ENCODE results near the gene SLC5A11.
"Not testable (repeated sequence)": the region's sequence is repeated elsewhere in the genome, so short reads cannot be mapped to it uniquely, and the experiment has no call there.

The SLC5A11 gene, protein sequence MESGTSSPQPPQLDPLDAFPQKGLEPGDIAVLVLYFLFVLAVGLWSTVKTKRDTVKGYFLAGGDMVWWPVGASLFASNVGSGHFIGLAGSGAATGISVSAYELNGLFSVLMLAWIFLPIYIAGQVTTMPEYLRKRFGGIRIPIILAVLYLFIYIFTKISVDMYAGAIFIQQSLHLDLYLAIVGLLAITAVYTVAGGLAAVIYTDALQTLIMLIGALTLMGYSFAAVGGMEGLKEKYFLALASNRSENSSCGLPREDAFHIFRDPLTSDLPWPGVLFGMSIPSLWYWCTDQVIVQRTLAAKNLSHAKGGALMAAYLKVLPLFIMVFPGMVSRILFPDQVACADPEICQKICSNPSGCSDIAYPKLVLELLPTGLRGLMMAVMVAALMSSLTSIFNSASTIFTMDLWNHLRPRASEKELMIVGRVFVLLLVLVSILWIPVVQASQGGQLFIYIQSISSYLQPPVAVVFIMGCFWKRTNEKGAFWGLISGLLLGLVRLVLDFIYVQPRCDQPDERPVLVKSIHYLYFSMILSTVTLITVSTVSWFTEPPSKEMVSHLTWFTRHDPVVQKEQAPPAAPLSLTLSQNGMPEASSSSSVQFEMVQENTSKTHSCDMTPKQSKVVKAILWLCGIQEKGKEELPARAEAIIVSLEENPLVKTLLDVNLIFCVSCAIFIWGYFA

DNA sequence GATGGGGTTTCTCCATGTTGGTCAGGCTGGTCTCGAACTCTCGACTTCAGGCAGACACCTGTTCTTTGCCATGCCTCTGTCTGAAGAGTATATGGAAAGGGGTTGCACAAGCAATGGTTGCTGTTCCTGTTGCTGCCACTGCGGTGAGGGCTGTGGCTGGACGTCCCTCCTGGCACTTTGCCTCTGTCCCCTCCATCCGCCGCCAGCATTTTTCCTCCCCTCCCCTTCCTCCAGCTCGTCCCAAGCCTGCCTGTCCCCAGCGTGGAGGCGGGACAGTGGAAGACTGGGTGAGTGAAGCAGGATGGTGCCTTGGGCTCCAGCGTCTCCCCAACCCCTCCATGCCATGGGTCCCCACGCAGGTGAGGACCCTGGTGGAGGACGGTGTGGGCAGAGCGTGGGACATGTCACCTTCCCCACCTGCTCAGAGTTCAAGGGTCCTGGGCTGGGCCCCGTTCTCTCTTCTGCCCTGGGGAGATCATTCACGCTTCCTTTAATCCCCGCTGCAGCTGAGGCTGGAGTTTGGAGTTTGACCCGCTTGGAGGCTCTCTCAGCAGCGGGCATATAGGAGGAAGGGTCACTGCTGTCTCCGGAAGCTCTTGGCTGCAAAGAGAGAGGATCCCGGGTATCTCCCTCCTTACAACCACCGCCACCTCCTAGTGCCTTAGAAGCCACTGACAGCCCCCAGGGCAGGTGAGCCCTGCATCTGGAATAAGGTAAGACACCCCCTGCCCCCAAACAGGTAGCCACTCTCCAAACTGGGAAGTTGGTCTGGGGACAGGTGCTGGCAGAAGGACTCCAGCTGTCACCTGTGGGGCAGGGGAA, at the start of gene SLC5A11:
Gene SLC5A11 (plus strand): TSS at position 238 of the 822 bp plus-strand sequence. CDS start 12,681 bp downstream, outside the sequence.
- no peak for DNase-seq

DNA sequence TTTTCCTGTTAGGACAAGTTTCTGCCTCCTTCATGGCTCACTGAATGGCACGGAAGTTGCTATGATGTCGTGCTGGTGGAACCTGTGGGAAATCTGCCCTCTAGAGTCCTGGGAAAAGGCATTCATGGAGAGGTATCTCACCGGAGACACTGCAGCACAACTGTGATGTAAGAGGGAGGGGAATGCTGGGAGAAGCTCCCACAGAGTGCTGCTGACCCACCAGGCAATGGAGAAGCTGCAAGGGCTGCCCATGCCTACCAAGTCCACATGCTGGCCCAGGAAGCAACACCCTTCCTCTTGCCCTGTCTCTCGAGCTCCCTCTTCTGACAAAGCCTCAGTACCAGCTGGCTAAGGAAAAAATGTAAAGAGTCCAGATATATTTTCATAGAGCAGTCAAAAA, 45.2 kb upstream of the SLC5A11 start:
- DNase-seq = no peak

DNA sequence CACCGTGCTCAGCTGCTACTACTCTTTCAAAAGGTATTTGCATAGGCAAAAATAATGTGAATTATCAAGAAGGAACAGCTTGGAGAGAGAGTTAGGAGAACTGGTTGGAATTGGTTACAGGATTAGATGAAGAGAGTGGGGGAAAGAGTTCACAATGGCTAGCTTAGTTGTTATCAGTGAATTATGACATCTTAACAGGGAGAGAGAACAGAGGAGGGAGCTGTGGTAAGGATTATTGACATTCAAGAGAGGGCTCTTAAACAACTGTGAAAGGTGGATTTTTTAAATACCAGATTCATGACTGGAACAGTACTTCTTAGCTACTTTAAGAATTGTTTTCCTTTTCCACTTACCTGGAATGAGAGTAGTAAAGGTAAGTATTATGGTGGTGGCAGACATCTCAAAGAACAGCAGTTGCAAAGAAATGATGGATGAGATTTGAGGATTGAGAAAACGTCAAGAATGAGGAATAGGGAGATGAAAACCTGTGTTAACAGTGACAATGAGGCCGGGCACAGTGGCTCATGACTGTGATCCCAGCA, 43.9 kb upstream of the SLC5A11 start:
- DNase-seq = no peak

DNA sequence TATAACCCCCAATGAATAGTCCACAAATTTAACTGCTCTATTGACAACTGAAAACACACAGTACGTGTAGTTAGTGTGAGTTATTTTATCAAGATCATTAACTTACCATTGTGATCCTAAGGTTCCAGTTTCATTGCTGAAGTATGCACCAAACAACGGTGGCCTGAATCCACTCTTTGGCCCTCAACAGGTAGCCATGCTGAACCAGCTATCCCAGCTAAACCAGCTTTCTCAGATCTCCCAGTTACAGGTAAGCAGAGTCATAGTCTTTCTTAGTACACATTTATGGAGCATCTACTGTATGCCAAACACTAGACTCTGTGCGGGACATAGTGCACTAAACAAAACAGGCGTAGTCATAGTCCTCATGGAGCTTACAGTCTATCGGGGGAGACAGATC, 40.3 kb upstream of the SLC5A11 start:
- no peak for DNase-seq

DNA sequence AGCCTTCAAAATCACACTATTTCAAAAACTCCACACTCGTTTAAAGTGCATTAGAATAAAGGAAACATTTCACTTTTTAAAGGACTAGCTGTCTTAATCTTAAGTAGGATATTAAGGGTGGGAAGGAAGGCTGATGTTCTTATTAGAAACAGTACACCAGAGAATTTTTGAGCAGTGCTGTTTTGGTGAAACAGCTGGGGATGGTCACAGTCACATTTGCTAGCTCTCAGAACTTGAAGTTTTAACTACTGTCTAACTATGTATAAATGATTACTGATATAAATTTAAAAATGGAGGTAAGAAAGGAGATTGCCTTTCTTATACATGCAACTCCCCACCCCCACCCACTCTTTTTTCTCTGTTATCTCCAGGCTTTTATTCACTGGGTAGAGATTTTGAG, 38.5 kb upstream of the SLC5A11 start:
- DNase-seq = no peak

DNA sequence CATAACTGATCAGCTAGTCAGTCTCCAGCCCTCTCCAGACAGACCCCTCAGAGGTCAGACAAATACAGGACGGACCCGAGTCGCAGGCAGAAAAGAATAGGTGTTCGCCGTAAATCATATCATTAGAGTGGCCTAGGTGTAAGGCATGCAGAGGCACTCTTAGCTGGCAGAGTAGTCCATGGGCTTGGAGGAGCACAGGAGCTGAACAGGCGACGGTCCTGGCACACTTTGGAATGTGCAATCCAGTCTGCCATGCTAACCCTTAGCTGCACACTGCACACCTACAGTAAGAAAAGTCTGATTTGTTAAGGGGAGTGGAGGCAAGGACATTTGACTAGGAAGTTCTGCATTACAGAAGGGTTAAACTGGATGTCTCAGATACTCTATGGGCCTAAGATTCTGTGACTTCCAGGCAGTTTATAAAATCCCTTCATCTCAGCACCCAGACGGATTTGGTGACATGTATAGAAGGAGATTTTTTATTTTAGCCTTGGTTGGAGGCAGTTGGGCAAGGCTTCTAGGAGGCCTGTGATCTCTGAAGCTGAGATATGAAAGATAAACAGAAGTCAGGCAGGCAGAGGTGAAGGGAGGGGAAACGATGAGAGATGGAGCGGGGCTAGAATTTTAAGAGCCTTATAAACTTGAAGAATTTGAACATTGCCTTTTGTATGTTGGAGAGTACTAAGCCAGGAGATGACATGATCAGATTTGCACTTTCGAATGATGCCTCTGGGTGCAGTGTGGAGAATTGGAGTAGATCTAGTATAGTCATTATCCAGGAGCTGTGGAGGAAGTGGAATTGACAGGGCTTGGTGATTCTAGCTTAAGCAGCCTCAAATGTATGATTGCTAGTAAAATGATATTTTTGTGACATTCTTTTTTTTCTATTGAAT, 34.6 kb upstream of the SLC5A11 start:
- no peak for DNase-seq

DNA sequence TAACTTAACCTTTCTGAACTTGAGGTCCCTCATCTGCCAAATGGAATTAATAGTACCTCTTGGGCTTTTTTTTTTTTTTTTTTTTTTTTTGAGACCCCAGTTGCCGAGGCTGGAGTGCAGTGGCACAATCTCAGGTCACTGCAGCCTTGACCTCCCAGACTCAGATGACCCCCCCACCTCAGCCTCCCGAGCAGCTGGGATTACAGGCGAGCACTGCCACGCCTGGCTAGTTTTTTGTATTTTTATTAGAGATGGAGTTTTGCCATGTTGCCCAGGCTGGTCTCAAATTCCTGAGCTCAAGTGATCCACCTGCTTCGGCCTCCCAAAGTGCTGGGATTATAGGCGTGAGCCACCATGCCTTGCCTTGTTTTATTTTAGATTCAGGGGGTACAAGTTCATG, 33.0 kb upstream of the SLC5A11 start:
- DNase-seq = not testable (repeated sequence)

DNA sequence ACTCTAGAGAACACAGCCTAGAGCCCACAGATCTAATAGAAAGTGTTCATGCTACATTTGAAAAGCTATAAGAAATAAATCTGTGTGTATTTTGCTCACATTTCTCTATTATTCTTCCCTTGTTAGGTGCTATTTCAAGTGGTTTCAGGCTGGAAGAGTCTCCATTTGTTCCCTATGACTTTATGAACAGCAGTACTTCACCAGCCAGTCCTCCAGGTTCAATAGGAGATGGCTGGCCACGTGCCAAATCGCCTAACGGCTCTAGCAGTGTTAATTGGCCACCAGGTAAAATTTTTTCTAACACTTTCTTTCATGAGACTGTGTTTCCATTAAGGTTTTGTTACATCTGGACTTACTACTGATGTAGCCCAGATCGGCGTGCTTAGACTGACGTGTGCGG, 30.7 kb upstream of the SLC5A11 start:
- no peak for DNase-seq

DNA sequence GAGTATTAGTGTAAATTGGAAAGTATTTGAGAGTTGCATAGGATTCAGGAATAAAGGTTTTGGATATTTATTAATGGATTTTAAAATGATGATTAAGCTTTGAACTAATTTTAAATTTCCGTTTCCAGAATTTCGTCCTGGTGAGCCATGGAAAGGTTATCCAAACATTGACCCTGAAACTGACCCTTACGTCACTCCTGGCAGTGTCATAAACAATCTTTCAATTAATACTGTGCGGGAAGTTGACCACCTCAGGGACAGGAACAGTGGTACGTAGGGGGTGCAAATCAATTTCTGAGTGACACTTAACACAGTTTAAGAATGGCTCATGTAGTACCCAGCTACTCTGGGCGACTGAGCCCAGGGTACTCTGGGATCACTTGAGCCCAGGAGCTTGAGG, 29.1 kb upstream of the SLC5A11 start:
- DNase-seq = no peak

DNA sequence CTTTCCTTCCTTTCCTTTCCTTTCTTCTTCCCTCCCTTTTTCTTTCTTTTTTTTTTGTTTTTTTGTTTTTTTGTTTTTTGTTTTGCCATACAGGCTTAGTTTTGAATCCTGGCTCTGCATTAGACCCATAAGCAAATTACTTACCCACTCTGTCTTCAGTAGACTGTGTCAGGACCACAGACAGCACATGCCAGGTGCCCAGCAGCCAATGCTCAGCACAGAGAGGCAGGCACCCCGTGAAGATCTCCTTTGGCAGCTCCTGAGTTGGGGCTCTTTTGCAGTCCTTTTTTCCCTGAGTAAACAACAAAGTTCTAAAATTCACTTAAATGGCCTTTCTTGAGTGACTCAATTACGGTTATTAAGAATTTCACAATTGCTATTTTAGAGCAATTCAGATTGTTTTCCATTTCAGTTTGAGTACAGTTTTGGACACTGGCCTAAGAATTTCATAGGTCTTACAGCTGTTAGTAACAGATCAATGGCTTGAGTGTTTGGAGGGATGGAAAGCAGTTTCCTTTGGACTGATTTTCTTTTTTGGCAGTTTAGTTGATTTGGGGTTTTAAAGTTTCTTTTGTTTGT, 26.2 kb upstream of the SLC5A11 start:
- DNase-seq = no peak

DNA sequence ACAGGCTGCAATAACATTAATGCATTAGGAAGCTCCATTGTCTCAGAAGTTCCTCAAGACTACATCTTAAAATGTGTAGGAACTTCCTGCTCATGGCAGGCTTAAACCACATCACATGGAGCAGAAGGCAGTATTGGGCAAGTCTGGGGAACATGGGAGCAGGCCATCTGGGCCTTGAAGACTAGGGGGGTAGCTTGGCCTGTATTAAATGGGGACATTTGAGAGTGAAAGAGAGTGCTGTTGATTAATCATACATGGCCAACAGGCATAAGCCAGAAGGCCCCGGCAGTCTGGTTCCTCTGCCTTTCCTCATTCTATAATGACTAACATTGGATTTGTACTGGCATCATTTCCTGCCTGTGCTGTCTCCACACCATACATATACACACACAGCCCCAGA, 25.2 kb upstream of the SLC5A11 start:
- DNase-seq = no peak

DNA sequence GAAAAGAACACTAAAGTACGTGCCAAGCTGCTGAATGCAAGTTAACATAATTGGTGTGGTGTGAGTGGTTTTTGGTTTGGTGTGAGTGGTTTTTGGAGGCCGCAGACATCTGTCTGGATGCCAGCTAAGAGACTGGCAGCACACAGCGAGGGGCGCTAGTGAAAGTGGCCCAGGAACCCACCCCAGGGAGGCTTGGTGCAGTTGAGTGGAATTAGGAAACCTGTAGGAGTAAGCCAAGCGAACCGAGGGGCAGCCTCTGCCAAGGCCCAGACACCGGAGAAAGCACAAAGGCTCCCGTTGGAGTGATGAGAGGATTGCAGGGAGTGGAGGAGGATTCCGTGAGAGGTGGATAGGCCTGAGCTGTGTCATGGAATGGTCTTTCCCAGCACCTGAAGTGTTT, 24.6 kb upstream of the SLC5A11 start:
- no peak for DNase-seq

DNA sequence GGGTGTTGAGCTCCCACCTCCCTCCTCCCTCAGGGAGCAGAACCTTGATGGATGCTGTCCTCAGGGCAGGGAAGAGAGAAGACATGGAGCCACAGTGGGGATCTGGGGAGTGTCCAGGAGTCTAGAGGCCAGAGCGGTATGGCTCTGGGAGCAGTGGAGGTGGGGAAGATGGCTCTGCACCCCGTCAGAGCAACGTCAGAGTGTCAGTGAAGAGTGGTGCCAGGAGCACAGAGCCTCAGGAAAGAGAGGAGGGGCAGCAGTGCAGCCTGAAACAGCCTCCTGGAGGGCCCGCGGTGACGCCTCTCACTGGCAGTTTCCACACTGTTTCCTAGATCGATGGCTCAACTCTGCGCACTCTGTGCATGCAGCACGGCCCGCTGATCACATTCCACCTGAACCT, 23.2 kb upstream of the SLC5A11 start:
- DNase-seq = no peak

DNA sequence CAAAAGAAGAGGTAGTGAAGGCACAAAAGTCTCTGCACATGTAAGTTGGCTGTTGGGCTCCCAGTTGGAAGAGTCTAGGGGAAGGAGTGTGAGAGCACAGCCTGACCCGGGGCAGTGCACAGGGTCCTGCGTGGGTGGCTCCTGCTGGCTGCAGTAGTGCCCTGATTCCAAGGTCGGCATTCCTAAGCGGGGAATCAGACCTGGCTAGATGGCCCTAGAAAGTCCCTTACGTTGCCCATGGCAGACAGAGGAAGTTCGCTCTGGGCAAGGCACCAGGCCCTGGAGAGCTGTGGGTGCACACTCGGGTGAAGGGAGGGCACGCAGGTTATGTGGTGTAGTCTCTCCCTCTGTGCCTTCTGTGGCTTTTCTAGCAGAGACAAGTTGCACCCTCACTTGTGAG, 22.8 kb upstream of the SLC5A11 start:
- DNase-seq = no peak

DNA sequence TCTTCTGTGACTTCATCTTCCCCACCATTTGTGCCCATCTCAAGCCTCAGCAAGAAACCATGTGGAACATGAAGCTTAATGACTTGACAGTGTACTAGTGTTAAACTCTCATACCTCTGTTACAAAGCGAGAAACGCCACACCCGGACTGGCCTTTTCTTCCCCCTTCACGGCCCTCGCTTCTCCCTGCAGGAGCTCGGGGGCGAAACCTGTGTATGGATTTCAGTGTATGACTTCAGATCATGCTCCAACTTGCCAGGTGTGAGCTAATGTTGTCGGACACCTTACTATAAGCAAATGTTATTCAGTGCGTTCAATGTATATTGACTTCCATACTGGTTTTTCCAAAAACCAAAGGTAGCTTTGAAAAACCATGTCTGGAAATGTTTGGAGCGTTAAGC, 20.1 kb upstream of the SLC5A11 start:
- DNase-seq = no peak

DNA sequence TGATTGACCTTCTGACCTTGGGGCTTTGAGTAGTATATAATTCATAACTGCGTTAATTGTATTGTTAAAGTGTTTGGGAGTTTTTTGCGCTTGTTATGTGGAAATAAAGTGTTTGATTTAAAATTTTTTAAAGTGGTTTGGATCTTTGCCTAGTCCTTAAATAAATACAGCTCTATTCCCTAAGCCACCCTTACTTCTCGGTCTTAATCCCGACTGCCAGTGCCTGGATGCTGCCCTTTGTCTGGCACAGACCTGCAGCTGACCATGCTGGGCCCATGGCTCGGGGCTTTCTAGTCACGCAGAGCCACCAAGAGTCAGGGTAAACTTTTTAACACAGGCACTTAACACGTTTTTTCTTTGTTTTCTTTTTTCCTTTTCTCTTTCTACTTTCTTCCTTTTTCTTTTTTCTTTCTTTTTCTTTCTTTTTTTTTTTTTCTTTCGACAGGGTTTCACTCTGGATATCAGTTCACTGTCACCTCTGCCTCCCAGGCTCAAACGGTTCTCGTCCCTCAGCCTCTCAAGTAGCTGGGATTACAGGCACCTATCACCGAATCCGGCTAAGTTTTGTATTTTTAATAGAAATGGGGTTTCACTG, 19.6 kb upstream of the SLC5A11 start:
- no peak for DNase-seq

DNA sequence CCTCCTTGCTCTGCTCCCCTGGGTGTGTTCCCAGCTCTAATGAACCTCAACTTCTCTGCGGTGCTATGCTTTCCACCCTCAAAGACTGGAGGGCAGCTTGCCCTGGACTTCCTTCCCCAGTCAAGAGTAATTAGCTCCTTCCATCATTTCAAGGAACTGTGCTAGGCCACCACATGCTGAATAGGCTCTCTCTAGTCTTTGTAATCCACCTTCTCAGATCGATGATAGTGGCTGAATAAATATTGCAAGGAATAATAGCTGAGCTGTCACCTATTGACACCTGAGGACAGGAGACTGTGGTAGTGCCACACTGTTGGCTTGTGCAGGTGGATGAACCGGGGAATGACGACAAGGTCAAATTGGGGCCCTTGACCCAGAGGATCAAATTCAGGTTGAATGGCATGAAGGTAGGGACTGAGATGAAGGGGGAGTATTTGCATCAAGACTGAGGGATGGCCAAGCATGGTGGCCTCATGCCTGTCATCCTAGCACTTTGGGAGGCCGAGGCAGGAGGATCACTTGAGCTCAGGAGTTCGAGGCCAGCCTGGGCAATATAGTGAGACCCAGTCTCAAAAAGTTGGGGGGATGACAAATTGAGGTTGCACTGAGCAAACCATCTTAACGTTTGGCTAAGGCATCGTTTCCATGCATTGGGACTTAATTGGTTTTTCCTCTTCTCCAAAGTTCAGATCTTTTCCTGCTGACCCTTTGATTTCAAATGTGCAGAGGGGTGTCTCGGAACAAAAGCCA, 18.8 kb upstream of the SLC5A11 start:
- DNase-seq = no peak

DNA sequence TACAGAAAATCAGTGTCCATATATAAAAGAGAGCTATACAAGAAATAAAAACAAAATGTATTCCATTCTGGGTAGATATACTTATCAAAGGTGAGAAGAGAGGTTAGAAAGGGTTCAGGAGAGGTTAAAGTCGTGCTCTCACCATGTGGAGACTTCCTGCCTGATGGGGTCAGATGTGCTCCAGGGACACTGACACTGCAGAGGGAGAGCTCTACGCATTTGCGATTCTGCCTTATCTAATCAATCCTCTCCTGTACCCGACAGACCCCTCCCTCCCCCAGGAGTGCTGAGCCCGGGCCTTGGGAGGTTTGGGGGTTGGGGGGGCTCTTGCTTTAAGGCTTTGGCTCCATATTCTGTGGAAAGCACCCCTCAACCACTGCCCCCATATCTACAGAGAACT, 16.6 kb upstream of the SLC5A11 start:
- DNase-seq = no peak

DNA sequence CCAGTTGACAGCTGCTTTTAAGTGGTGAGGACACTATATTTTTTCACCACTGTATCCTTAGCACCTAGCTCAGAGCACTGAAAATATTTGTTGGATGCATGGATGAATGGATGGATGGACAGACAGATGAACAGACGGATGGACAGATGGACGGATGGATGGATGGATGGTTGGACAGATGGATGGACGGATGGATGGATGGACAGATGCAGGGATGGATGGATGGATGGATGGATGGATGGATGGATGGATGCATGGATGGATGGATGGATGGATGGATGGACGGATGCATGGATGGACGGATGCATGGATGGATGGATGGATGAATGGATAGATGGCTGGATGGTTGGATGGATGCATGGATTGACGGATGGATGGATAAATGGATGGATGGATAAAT, 12.4 kb upstream of the SLC5A11 start:
- no peak for DNase-seq

DNA sequence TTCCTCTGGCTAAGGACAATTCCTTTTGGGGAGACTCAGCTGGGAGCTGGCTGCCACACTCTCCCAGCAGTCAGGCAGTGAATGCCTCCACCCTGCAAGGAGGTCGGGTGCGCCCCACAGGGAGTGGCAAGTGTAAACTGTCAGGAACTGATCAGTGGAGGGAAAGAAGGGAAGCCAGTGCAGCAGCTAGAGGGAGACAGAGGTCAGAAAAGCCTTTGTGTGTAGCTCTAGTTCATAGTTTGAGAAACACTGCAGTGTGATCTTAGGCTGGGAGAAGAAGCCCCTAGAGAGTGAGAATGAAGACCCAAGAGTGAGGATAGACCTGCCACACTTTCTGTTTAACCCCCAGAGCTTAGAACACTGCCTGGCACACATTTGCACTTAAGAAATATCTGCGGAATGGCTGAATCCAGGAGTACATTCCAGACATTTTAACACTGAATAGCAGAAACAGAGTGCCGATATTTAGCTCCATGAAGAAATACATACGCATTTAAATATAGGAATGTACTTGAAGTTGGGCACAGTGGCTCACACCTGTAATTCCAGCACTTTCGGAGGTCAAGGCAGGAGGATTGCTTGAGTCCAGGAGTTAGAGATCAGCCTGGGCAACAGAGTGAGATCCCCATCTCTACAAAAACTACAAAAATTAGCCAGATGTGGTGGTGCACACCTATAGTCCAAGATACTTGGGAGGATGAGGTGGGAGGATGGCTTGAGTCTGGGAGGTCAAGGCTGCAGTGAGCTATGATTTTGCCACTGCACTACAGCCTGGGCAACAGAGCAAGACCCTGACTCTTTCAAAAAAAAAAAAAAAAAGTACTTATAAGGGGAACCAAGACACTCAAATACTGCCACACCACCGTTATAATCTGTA, 11.1 kb upstream of the SLC5A11 start:
- DNase-seq = peak; percentile 37

Measured in NCI-H1694 (cell line).